Left renal cortex interstitium (tissue), 4 donors: Measurements from ENCODE around the gene DENND11. TPM values are rescaled to one million over a fixed set of nuclear protein-coding genes. Genes with fewer than 3 reads are reported as not detected.

ENCODE experiments used
- DNase-seq, 4 donors: peaks; one replicate each; pipeline ENCODE4 v3.0.0-alpha.2; 2013; ENCODE audit warnings: low read depth in 4 of 4, low spot score in 2 of 4, missing footprints in 1 of 4
- polyA plus RNA-seq, 4 donors: library from polyadenylated mRNA; unstranded; fragments of 120-200 nt; gene quantifications; one replicate each; pipeline ENCODE4 v1.2.1, GENCODE V29; 2013; ENCODE audit not compliant: insufficient read length in 4 of 4

The DENND11 gene
- polyA plus RNA-seq, 4 donors = 21.9 to 34.2 (median 28.8) TPM

- DNase-seq = no peak
Observed at GRCh38 chr7:141686670-141687069, 15.3 kb downstream of the DENND11 start.

DNA sequence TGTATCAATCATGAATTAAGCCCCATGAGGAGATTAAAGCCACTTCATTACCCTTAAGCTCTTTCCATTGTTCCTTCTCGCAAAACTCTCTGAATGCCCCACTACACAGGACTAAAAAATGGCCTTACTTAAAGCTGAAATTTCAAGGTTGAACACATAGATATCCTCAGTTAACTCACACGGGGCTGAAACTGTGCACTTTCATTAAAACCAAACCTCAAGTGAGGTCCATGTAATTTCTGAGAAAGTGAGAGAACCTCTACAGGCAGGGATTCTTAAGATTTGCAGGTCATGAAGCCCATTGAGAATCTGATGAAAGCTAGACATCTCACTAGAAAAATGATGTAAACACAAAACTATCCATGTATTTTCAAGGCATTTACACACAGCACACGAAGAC, 15.9 kb downstream of the DENND11 start:
- no peak for DNase-seq

DNA sequence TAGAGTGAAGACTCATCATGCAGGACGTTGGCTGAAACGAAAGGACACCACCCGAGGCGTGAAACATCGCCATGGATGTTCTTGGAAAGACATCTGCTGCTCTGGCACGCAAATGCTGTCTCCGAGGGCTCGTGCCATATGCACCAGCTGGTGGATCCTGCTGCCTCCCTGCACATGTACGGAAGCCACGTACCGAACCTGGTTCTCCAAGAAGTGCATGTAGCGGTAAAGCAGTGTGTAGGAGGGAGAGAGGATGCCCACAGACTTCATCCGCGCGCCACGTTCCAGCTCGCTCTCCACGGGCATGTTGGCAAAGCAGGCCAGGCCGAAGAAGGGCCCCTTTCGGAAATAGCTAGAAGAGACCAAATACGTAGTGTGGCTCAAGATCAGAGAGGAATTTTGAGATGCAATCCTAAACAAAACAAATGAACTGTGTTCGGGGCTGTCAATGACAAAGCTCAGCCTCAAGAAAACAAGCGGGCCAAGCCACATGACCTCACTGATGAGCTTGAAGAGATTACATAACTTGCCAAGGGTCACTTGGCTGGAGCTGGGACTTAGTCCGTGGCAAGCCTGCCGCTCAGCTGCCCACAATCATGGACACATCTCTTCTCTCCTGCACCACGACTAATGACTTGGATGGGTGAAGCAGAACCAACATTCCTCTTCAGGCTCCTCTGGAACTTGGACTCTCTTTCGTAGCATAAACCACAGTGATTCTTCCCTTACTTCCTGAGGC, 16.5 kb downstream of the DENND11 start:
- DNase-seq = no peak

DNA sequence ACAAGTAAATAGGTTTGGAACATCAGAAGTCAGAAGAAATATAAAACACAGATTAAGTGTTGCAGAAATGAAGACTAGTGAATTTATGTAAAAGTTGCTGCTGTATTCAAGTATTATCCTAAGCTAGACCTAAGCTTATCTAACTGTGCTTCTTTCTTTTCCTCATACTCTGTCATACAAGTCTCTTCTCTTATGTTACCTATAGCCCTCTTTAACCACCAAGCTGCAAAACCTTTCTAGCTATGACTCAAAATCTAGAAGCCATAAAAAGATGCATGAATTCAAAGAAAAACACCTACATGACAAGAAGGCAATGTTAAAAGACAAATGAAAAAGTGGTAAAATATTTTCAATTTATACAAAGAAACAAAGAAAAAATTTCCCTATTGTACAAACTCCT, 23.0 kb downstream of the DENND11 start:
- DNase-seq = no peak

DNA sequence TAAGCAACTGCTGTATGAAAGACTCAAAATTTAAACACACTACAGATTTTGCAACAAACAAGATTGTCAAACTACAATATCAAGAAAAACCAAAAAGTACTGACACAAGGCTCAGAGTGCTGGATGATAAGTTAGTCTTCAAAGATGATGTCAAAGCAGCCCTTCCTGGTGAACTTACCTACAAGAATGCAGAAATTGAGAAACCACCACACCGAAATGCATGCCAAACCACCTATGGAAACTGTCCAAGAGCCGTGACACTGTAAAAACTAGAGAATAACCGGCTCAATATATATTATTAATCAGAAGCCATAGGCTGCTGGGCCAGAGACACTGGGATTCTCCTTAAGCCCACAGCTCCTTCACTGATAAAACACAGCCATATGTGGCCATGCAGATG, 25.3 kb downstream of the DENND11 start:
- DNase-seq = no peak

GRCh38 chr7:141675436-141676215, 26.3 kb downstream of the DENND11 start:
- DNase-seq = no peak

- no peak for DNase-seq
Observed at GRCh38 chr7:141674702-141675101, 27.3 kb downstream of the DENND11 start.

DNA sequence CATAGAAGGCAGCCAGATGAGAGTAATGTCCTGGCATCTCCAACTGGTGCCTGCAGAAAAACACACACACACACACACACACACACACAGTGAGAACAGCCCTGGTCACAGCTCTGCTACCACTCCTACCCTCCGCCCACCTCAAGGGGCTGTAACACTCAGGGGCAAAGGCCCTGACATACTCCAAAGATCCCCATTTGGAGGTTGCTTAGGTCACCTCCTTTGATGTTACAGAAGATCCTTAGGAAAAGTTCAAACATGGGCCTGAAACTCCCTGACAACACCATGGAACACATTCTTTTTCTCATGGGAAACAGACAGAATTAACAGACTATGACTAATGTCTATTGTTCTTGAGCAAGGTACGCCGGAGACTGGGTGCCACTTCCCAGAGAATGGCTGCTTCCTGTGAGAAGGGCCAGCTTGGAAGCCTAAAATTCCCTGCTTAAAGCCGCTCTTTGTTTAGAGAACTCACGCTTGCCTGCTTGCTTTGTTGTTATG, 27.7 kb downstream of the DENND11 start:
- DNase-seq = peak in 1 of 4 donors; percentile 28

DNA sequence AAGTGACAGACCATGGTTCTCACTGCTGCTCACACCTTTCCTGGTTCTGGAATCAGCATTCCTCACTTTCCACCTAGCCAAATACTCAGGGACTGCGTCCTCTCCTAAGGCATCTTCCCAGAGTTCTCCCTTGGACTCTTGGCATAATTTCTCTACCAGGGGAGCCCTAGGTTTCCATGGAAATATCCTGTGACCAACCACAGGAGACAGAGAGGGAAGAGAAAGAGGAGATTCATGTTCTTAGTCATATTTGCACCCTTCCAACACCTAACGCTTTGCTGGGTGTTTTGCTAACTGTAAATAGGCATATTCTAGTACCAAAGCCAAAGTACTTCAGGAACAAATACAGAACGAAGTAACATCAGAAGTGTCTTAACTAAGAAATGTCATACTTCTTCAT, 28.6 kb downstream of the DENND11 start:
- DNase-seq = no peak

DNA sequence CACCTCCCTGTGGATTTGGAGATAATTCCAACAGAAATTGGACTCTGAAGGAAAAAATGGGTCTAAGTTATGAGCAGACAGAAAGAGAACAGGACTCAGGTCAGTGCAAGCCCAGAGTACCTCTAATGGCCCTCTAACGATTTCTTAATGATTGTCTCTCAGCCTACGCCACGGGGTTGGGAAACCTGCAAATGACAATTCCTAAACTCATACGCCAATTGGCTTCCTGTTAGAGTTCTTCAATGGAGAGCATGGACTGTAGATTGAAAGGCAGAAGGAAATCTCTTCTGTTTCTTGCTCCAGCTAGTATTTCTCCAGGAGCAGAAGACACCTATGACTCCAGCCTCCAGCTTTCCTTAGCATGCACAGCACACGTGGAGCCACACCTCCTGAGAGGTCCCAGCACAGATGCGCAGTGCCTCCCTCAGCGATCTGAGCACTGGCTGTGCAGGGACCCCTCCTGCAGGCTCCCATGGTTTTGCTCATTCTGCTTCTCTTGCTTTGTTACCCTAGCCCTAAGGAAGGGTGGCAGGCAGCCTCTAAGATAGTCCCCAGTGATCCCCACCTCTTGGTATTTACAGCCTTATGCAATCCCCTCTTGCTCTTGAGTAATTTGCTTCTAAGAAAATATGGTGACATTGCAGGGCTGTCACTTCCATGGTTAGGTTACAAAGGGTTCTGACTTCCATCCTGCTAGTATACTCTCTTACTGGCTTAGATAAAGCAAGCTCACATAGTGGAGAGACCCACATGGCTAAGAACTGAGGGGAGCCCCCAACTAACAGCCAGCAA, 30.1 kb downstream of the DENND11 start:
- DNase-seq = no peak

- DNase-seq = no peak
Observed at GRCh38 chr7:141668853-141669252, 33.1 kb downstream of the DENND11 start.

GRCh38 chr7:141666071-141666470, 35.9 kb downstream of the DENND11 start:
- no peak for DNase-seq

GRCh38 chr7:141665208-141666035, 36.5 kb downstream of the DENND11 start:
- DNase-seq = no peak

DNA sequence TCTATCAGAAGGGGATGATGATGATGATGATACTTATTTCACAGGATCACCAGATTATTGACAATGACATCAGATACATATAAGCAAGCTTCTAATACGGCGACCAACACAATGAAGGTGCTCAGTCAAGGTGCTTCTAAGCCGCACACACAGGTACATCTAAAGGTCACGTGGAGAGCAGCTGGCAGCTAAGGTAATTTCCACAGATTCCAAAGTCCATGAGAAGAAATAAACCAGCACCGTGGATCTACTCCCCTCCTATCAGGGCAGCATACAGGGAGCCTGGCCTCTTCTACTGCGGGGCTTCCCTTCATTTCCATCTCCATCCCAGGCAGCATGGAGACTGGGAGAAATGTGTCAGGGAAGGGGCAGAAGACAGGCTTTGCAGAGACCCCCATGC, 37.5 kb downstream of the DENND11 start:
- no peak for DNase-seq

DNA sequence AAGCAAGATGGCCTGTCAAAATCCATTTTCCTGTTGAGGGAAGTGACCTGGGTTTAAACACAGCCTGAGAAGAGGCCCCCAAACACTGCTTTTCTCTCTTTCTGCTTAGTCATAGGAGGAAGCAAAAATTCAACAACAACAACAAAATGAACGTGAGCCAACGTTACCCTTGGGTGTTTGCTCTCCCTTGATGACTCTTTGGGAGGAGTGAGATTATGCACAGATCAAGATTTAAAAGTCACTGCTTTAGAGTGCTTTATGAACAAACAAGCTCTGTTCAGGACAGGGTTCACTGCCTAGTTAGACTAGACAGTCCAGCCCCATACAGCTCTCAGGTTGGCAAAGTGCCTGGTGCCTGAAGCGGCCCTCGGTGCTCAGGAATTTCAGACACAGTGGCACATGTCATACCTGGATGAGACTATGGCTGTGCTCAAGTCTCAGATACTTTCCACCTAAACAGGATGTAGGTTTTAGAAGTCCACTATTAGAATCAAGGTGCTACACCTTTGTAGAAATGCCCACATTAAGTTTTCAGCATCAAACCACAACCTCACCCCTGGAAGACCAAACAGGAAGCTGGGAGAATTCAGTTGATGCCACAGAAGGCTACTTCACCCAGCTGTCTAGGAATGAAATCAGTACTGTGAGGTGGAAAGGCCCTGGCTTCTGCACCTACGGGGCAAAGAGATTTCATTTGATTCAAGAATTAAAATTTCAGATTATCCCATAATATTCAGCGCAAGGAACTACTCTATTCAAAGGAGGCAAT, 38.7 kb downstream of the DENND11 start:
- no peak for DNase-seq

DNA sequence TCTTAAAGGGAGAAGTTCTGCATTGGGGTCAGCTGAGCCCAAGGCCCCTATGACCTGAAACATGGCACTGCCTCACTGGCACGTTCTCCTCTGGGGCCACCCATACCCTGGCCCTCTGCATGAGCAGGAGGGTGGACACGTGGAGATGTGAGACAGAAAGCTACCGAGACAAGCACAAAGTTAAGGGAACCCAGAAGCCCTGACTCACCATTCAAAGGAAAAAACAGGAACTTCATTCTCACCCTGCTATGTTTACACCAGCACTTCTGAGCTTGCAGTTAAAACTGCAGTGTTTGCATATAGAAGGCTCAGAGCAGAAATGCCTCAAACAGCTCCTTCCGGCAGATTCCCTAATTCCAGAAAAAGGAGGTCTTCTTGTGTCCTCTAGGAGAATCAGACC, 41.7 kb downstream of the DENND11 start:
- no peak for DNase-seq

- DNase-seq = no peak
Observed at GRCh38 chr7:141659501-141659900, 42.5 kb downstream of the DENND11 start.

- DNase-seq = no peak
Observed at GRCh38 chr7:141654551-141654950, 47.4 kb downstream of the DENND11 start.

GRCh38 chr7:141652691-141653090, 49.3 kb downstream of the DENND11 start:
- no peak for DNase-seq
